Measurements from ENCODE around the gene CEP70. TPM values are rescaled to one million over a fixed set of nuclear protein-coding genes. Genes with fewer than 3 reads are reported as not detected.

CEP70 gene
- total RNA-seq, 1 experiment from 2014 or later = 25.0 TPM

DNA sequence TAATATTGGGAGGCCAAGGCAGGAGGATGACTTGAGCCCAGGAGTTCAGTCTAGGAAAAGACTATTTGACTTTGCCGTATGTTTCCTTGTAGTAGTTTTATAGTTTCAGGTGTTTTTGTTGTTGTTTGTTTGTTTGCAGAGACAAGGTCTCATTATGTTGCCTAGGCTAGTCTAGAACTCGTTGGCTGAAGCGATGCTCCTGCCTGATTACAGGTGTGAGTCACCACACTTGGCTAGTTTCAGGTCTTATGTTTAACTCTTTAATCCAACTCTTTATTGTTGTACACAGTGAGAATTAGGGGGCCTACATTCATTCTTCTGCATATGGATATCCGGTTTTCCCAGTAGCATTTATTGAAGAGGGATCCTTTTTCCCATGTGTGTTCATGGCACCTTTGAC, 46.5 kb upstream of the CEP70 start:
- ChIA-PET POLR2A (no interaction called here), CTCF (no interaction called here)
- peaks cover 16% of the 10 kb centered on the region for H3K36me3 Mint-ChIP-seq (ENCODE audit: insufficient read depth, unreplicated experiment)
- H3K4me1 Mint-ChIP-seq (ENCODE audit: low read depth, unreplicated experiment) = no peaks in the 10 kb centered on the region
- no TSS peak for BruUV-seq (replicated peaks)
- DNase-seq = no peak
- TF ChIP-seq, protein P1, sequence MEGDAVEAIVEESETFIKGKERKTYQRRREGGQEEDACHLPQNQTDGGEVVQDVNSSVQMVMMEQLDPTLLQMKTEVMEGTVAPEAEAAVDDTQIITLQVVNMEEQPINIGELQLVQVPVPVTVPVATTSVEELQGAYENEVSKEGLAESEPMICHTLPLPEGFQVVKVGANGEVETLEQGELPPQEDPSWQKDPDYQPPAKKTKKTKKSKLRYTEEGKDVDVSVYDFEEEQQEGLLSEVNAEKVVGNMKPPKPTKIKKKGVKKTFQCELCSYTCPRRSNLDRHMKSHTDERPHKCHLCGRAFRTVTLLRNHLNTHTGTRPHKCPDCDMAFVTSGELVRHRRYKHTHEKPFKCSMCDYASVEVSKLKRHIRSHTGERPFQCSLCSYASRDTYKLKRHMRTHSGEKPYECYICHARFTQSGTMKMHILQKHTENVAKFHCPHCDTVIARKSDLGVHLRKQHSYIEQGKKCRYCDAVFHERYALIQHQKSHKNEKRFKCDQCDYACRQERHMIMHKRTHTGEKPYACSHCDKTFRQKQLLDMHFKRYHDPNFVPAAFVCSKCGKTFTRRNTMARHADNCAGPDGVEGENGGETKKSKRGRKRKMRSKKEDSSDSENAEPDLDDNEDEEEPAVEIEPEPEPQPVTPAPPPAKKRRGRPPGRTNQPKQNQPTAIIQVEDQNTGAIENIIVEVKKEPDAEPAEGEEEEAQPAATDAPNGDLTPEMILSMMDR (IDR thresholded peaks at IDR 0.05; ENCODE audit: insufficient read depth in 1 of 2, low read depth in 1 of 2, low read length in 1 of 2, severe bottlenecking in 1 of 2, unreplicated experiment in 1 of 2) = no peak
- H3K4me3 Mint-ChIP-seq (ENCODE audit: unreplicated experiment) = no peak overlapping the region
- H3K27ac Mint-ChIP-seq (ENCODE audit: unreplicated experiment) = no peak overlapping the region
- no peaks in the 10 kb centered on the region for H3K27me3 ChIP-seq (replicated peaks; ENCODE audit: control insufficient read depth, insufficient read depth, low read length)
- intact Hi-C loops (cut with micrococcal nuclease; ENCODE audit: unreplicated experiment) = no loop called here
- H3K4me3 ChIP-seq (ENCODE audit: low read depth, low read length) = no peak overlapping the region
- H3K9me3 ChIP-seq = peaks cover 8% of the 10 kb centered on the region; the same call in 1 of the 2 replicates
- H3K36me3 ChIP-seq (ENCODE audit: control insufficient read depth, insufficient read depth, low read length) = no peaks in the 10 kb centered on the region
- H3K9me3 Mint-ChIP-seq (ENCODE audit: unreplicated experiment) = peaks cover 28% of the 10 kb centered on the region
- no peaks in the 10 kb centered on the region for H3K27me3 Mint-ChIP-seq (ENCODE audit: insufficient read depth, unreplicated experiment)
- no peaks in the 10 kb centered on the region for H3K4me1 ChIP-seq

DNA sequence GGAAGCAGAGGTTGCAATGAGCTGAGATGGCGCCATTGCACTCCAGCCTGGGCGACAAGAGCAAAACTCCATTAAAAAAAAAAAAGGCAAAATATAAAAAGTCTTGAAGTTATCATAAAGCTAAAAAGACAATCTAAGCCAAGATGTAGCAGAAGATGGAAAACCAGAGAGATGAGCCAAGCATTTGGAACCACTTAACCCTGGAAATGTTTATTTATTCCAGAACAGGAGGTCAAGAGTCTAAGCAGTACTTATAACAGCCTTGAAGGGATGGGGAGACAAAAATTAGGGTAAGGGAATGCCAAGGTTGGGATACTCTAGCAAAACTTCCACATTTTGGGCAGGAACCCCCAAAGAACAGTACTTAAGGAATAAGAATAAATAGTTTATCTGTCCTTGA, 44.6 kb upstream of the CEP70 start:
- no peak overlapping the region for H3K4me3 Mint-ChIP-seq (ENCODE audit: unreplicated experiment)
- H3K36me3 Mint-ChIP-seq (ENCODE audit: insufficient read depth, unreplicated experiment) = peaks cover 13% of the 10 kb centered on the region
- ChIA-PET CTCF (no interaction called here), POLR2A (no interaction called here)
- H3K27me3 Mint-ChIP-seq (ENCODE audit: insufficient read depth, unreplicated experiment) = no peaks in the 10 kb centered on the region
- Histone ChIP-seq H3K36me3 (ENCODE audit: control insufficient read depth, insufficient read depth, low read length) (no peaks in the 10 kb centered on the region), H3K27me3 (replicated peaks; ENCODE audit: control insufficient read depth, insufficient read depth, low read length) (no peaks in the 10 kb centered on the region), H3K4me3 (ENCODE audit: low read depth, low read length) (no peak overlapping the region), H3K9me3 (peaks cover 8% of the 10 kb centered on the region; the same call in 1 of the 2 replicates), H3K4me1 (no peaks in the 10 kb centered on the region)
- intact Hi-C loops (cut with micrococcal nuclease; ENCODE audit: unreplicated experiment) = no loop called here
- no peak overlapping the region for H3K27ac Mint-ChIP-seq (ENCODE audit: unreplicated experiment)
- peaks cover 21% of the 10 kb centered on the region for H3K9me3 Mint-ChIP-seq (ENCODE audit: unreplicated experiment)
- TF ChIP-seq, protein P1 (IDR thresholded peaks at IDR 0.05; ENCODE audit: insufficient read depth in 1 of 2, low read depth in 1 of 2, low read length in 1 of 2, severe bottlenecking in 1 of 2, unreplicated experiment in 1 of 2) = no peak
- no TSS peak for BruUV-seq (replicated peaks)
- DNase-seq = no peak
- H3K4me1 Mint-ChIP-seq (ENCODE audit: low read depth, unreplicated experiment) = no peaks in the 10 kb centered on the region

DNA sequence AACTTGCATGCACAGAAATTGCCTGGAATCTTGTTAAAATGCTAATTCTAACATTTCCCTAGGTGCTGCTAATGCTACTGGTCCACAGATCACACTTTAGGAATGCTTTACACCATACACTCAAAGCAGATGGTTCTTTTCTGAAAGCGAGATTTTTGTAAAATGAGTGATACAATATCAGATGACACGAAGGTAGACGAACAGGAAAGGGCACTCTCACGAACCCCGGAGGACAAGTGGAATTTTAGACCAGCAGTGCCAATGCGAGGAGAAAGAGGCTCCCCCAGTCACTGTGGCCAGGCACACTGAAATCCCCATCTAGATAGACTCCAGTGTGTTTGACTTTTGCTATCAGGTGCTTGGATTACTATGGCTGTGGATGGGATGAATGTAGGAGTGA, 35.5 kb upstream of the CEP70 start:
- H3K27me3 ChIP-seq (replicated peaks; ENCODE audit: control insufficient read depth, insufficient read depth, low read length) = no peaks in the 10 kb centered on the region
- TF ChIP-seq, protein P1 (IDR thresholded peaks at IDR 0.05; ENCODE audit: insufficient read depth in 1 of 2, low read depth in 1 of 2, low read length in 1 of 2, severe bottlenecking in 1 of 2, unreplicated experiment in 1 of 2) = no peak
- no peak overlapping the region for H3K4me3 Mint-ChIP-seq (ENCODE audit: unreplicated experiment)
- no peaks in the 10 kb centered on the region for H3K36me3 ChIP-seq (ENCODE audit: control insufficient read depth, insufficient read depth, low read length)
- no TSS peak for BruUV-seq (replicated peaks)
- CTCF ChIA-PET = no interaction called here
- no peak overlapping the region for H3K4me3 ChIP-seq (ENCODE audit: low read depth, low read length)
- H3K9me3 ChIP-seq = no peaks in the 10 kb centered on the region
- H3K4me1 Mint-ChIP-seq (ENCODE audit: low read depth, unreplicated experiment) = no peaks in the 10 kb centered on the region
- intact Hi-C loops (cut with micrococcal nuclease; ENCODE audit: unreplicated experiment) = no loop called here
- POLR2A ChIA-PET = no interaction called here
- H3K4me1 ChIP-seq = no peaks in the 10 kb centered on the region
- no peak for DNase-seq
- no peak overlapping the region for H3K27ac Mint-ChIP-seq (ENCODE audit: unreplicated experiment)
- peaks cover 15% of the 10 kb centered on the region for H3K36me3 Mint-ChIP-seq (ENCODE audit: insufficient read depth, unreplicated experiment)
- H3K27me3 Mint-ChIP-seq (ENCODE audit: insufficient read depth, unreplicated experiment) = no peaks in the 10 kb centered on the region
- H3K9me3 Mint-ChIP-seq (ENCODE audit: unreplicated experiment) = no peaks in the 10 kb centered on the region
